GM21529 (cell line): ENCODE data around the gene RIPK3.
"Not testable (repeated sequence)": the region's sequence is repeated elsewhere in the genome, so short reads cannot be mapped to it uniquely, and the experiment has no call there.

Experiments used
- ATAC-seq: cut with Tn5 transposase; IDR thresholded peaks from one replicate; pipeline ENCODE4 v1.9.1; 2021; ENCODE audit not compliant: unreplicated experiment

The RIPK3 gene

GRCh38 chr14:24369907-24370687, 30.3 kb upstream of the RIPK3 start:
- no peak for ATAC-seq

- ATAC-seq = no peak
Observed at GRCh38 chr14:24369463-24369862, 29.7 kb upstream of the RIPK3 start.

- no peak for ATAC-seq
Observed at GRCh38 chr14:24368562-24369252, 28.9 kb upstream of the RIPK3 start.

- ATAC-seq = no peak
Observed at GRCh38 chr14:24368212-24368561, 28.4 kb upstream of the RIPK3 start.

- ATAC-seq = no peak
Observed at GRCh38 chr14:24367514-24368211, 27.9 kb upstream of the RIPK3 start, which contains the start of gene NFATC4. Gene NFATC4 (plus strand): TSS chr14:24368184. CDS start chr14:24368341, 157 bp downstream.

GRCh38 chr14:24366721-24367513, 27.1 kb upstream of the RIPK3 start:
- ATAC-seq = peak; percentile 61

GRCh38 chr14:24366413-24366720, 26.6 kb upstream of the RIPK3 start:
- ATAC-seq = no peak

- ATAC-seq = peak; percentile 30
Observed at GRCh38 chr14:24365600-24366412, 26.0 kb upstream of the RIPK3 start.

- ATAC-seq = no peak
Observed at GRCh38 chr14:24364841-24365240, 25.1 kb upstream of the RIPK3 start.

- ATAC-seq = no peak
Observed at GRCh38 chr14:24363401-24363800, 23.6 kb upstream of the RIPK3 start.

- ATAC-seq = no peak
Observed at GRCh38 chr14:24362241-24362960, 22.6 kb upstream of the RIPK3 start.

- no peak for ATAC-seq
Observed at GRCh38 chr14:24361326-24361725, 21.5 kb upstream of the RIPK3 start.

GRCh38 chr14:24360281-24360680, 20.5 kb upstream of the RIPK3 start:
- ATAC-seq = no peak

- no peak for ATAC-seq
Observed at GRCh38 chr14:24356208-24356607, 16.4 kb upstream of the RIPK3 start.

- no peak for ATAC-seq
Observed at GRCh38 chr14:24355009-24355408, 15.2 kb upstream of the RIPK3 start.

- not testable (repeated sequence) for ATAC-seq
Observed at GRCh38 chr14:24354482-24354825, 14.7 kb upstream of the RIPK3 start.

GRCh38 chr14:24353559-24354481, 14.0 kb upstream of the RIPK3 start:
- ATAC-seq = no peak

GRCh38 chr14:24351517-24351916, 11.7 kb upstream of the RIPK3 start:
- ATAC-seq = no peak

GRCh38 chr14:24349742-24350141, 10.0 kb upstream of the RIPK3 start:
- ATAC-seq = no peak
